Mammary epithelial cell (primary cell): ENCODE measurements around the gene P4HA1.

Experiments used
- EZH2 ChIP-seq: IDR thresholded peaks from 2 replicates; pipeline ENCODE4 v1.6.1; 2012; ENCODE audit warnings: low read length, inconsistent platforms, borderline replicate concordance
- TF ChIP-seq, protein P1 (sequence below), 2 donors: IDR thresholded peaks in 1 of 2; conservative IDR thresholded peaks in 1 of 2; 2 replicates each; pipeline ENCODE4 v1.5.1; 2011 to 2012; ENCODE audit warnings: inconsistent platforms in 2 of 2, low read length in 2 of 2, mild to moderate bottlenecking in 2 of 2, control low read depth in 1 of 2, low read depth in 1 of 2; ENCODE audit not compliant: insufficient read depth in 1 of 2; ENCODE audit errors: extremely low read depth in 1 of 2

DNA sequence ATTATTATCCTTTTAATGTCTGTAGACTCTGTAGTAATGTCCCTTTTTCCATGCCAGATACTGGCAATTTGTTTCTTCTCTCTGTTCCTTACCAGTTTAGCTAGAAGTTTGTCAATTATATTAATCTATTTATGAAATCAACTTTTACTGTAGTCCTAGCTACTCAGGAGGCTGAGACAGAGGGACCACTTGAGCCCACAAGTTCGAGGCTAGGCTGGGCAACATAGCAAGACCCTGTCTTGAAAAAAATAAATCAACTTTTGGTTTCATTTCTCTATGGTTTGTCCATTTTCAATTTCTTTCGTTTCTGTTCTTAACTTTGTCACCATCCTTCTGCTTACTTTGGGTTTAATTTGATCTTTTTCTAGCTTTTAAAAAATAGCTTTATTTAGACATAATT, 99.6 kb downstream of the P4HA1 start:
- TF ChIP-seq, protein P1, sequence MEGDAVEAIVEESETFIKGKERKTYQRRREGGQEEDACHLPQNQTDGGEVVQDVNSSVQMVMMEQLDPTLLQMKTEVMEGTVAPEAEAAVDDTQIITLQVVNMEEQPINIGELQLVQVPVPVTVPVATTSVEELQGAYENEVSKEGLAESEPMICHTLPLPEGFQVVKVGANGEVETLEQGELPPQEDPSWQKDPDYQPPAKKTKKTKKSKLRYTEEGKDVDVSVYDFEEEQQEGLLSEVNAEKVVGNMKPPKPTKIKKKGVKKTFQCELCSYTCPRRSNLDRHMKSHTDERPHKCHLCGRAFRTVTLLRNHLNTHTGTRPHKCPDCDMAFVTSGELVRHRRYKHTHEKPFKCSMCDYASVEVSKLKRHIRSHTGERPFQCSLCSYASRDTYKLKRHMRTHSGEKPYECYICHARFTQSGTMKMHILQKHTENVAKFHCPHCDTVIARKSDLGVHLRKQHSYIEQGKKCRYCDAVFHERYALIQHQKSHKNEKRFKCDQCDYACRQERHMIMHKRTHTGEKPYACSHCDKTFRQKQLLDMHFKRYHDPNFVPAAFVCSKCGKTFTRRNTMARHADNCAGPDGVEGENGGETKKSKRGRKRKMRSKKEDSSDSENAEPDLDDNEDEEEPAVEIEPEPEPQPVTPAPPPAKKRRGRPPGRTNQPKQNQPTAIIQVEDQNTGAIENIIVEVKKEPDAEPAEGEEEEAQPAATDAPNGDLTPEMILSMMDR (conservative IDR thresholded peaks at IDR 0.05 in 1 of 2, IDR thresholded peaks at IDR 0.05 in 1 of 2; ENCODE audit: extremely low read depth in 1 of 2, insufficient read depth in 1 of 2, low read depth in 1 of 2, low read length in 2 of 2) = no peak
- no peak for TF ChIP-seq EZH2
